Ascending aorta (tissue), 2 donors: ENCODE measurements around the gene KSR2. TPM values are rescaled to one million over a fixed set of nuclear protein-coding genes. Genes with fewer than 3 reads are reported as not detected.

Source experiments
- DNase-seq, 2 donors: peaks; one replicate each; pipeline ENCODE4 v3.0.0-alpha.2; 2019; ENCODE audit warnings: low spot score in 2 of 2
- H3K27ac ChIP-seq, 2 donors: fragments of 200-600 bp; sonication (generic); one replicate each; pipeline ENCODE4 v1.5.1; 2016 to 2017; ENCODE audit warnings: mild to moderate bottlenecking in 1 of 2
- H3K27me3 ChIP-seq: fragments of 200-600 bp; sonication (generic); one replicate; pipeline ENCODE4 v1.5.1; 2017
- H3K36me3 ChIP-seq, 2 donors: fragments of 200-600 bp; sonication (generic); one replicate each; pipeline ENCODE4 v1.5.1; 2016
- H3K4me1 ChIP-seq, 2 donors: fragments of 200-600 bp; sonication (generic); one replicate each; pipeline ENCODE4 v1.5.1; 2016 to 2017; ENCODE audit warnings: mild to moderate bottlenecking in 1 of 2
- H3K4me3 ChIP-seq, 2 donors: fragments of 200-600 bp; sonication (generic); one replicate each; pipeline ENCODE4 v1.5.1; 2016 to 2017; ENCODE audit warnings: mild to moderate bottlenecking in 1 of 2
- H3K9me3 ChIP-seq, 2 donors: fragments of 200-600 bp; sonication (generic); one replicate each; pipeline ENCODE4 v1.5.1; 2016
- CTCF ChIP-seq, 3 experiments: fragments of 200-600 bp in 2 of 3; fragments of 450-650 bp in 1 of 3; sonication (generic) in 2 of 3; IDR thresholded peaks; one replicate each; pipeline ENCODE4 v1.5.1; 2016 to 2019; ENCODE audit warnings: antibody characterized with exemption in 3 of 3, mild to moderate bottlenecking in 1 of 3, moderate library complexity in 1 of 3
- intact Hi-C: fragments of 100-400 bp; cut with DNase I; formaldehyde crosslinking; loops from one replicate; pipeline ENCODE4 v1.15.1; 2023
- total RNA-seq: library from RNA; depleted of rRNA; stranded (reverse); fragments of >200 nt; gene quantifications from one replicate; pipeline ENCODE4 v1.1.0, GENCODE V29; 2016

The KSR2 gene
- total RNA-seq, 1 donor from 2014 or later = 0.11 TPM

DNA sequence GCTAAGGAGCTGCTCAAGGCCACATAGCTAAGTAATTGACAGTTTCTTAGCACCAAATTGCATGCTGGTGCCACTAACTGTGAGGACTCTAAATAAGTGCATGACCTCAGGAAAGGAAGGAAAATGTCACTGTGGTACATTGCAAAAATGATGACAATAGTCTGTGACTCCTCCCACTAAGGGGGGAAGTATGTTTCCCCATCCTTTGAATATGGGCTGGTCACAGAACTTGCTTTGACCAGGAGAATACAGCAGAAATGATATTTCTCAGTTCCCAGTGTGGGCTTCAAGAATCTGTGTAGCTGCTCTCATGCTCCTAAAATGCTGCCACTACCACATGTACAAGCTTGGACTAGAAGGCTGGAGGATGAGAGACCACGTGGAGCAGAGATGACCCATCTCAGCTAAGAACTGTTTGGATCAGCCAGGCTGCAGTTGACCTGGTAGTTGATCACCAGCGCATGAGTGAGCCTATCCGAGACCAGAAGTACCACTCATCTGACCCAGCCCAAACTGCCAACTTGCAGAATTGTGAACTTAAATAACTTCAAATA is 565.1 kb downstream of the KSR2 start:
- TF ChIP-seq CTCF (IDR thresholded peaks at IDR 0.05) = no peak

More for the DNA sequence above, 565.1 kb downstream of the KSR2 start:
- no peaks in the 10 kb centered on the region for H3K27me3 ChIP-seq
- H3K27ac ChIP-seq = no peak overlapping the region
- no peaks in the 10 kb centered on the region for H3K9me3 ChIP-seq
- no peaks in the 10 kb centered on the region for H3K36me3 ChIP-seq
- intact Hi-C loops = no loop called here
- DNase-seq = no peak
- H3K4me1 ChIP-seq = no peaks in the 10 kb centered on the region
- no peak overlapping the region for H3K4me3 ChIP-seq

Other genes starting within 250 kb of the KSR2 start
- gene RFC5, start 47.7 kb upstream of the KSR2 start, total RNA-seq = 5.2 TPM
- gene WSB2, start 92.2 kb upstream of the KSR2 start, total RNA-seq = 68.6 TPM
- gene VSIG10, start 135.0 kb upstream of the KSR2 start, total RNA-seq = 38.3 TPM
- gene PEBP1, start 167.1 kb upstream of the KSR2 start, total RNA-seq = 312 TPM